Inflammatory macrophage treated with lipopolysaccharide for 1 hour (primary cell): ENCODE results near the gene DEGS2.
A peak's percentile ranks its signal among the peaks of the same experiment; 100 is the strongest.

Experiments
- DNase-seq, 2 donors: peaks; one replicate each; pipeline ENCODE4 v3.0.0-alpha.2; 2020 to 2022

DEGS2 gene

GRCh38 chr14:100147691-100148464 lies 11.6 kb downstream of the DEGS2 start:
- DNase-seq, result no peak

DNA sequence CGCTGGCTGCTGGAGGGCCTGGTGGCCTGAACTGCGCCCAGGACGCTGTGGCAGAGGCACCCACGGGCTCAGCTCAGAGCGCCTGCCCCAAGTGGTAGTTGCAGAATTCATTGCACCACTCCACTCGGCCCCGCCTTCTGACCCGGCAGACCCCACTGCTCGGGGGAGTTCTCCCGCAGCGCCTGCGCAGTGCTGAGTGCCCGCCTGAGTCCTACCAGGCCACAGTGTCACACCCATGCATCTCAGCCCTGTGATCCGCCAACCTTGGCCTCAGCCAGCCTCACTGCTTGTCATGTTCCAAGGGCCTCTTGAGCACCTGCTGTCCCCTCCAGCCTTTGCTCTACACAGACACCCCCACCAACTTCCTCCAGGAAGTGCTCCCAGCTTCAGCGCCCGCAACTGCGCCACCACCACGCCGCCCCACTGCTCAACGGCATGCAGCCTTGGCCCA lies 12.2 kb downstream of the DEGS2 start:
- peak; percentile 6 to 29 for DNase-seq

DNA sequence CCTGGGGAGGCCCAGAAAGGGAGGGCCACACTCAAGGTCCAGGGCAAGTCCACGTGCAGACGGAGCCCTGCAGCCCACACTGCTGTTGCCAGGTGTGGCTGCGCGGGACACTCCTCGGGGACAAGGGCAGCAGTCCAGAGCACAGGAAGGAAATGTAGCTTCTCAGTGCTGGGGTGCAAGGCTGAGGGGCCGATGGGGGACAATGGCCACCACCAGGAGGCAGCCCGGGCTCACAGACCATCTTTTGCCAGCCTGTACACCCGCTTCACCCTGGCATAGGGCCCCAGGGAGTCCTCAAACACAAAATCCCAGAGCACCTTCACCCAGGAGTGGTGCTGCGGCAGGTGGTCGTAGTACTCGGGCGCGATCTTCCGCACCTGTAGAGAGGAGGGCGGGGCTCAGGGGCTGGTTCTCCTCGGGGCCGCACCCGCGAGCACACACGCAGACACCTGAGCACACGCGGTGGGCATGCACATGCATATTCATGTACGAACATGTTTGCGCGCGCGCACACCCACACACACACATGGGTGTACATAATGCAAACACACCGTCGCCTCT lies 12.8 kb downstream of the DEGS2 start:
- no peak for DNase-seq

DNA sequence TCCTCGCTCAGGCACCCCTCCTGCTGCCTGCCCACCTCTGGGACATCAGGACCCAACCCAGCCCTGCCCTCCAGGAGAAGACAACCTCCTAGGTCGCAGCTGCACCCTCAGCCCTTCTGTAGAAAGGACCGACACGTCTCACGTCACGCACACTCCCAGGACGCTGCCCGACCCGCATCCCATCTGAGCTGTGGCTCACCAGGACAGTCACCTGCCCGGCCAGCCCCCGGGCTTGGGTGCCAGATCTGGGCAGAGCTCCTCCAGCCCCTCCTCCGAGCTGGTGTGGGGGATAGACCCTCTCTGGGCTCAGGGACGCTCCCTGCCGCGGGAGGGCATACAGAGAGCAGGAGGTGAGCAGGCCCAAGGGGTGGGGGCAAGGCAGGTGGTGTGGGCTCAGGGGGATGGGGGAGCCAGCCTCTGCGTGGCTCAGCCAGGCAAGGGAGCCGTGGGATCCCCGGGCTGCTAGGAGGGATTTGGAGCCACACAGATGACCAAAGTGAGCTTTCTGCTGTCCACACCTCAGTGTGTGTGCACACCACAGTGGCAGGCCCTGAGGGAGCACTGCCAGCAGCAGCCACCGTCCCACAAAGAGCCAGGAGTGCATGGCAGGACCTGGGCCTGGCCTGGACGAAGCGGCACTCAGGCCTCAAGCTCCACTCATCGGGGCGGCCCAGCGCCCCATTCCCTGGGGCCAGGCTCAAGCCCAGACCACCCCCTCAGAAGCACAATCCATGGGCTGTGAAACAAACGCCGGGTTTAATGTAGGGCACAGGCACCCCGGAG lies 13.6 kb downstream of the DEGS2 start:
- DNase-seq, result no peak

DNA sequence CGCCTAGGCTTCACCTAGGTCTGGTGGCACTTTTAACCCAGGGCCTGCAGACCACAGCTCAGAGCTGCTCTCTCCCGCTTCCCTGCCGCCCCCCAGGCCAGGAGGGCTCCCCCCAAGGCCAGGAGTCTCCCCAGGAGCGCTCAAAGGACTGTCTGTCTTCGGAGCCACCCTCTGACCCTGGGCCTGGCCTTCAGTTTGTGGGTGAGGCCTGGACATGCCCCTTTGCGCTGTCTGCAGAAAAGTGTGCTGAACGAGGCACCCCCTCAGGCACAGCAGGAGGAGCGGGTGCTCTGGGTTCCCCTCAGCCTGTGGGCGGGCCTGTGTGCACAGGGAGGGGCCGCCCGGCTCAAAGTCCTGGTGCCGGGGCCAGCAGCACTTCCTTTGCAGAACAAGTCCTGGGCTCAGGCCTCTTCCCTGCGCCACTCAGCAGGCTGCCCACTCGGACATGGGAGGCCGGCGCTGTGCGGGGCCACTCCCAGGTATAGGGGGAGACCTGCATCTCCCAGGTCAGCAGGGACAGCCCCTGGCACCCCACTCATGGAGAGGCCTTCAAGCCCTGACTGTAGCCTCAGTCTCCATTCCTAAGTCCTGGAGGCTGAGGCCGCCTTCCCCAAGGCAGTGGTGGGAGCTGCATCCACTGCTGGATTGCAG lies 14.3 kb downstream of the DEGS2 start:
- no peak for DNase-seq

GRCh38 chr14:100144645-100144995 lies 14.8 kb downstream of the DEGS2 start:
- DNase-seq, result no peak

GRCh38 chr14:100143934-100144333 lies 15.5 kb downstream of the DEGS2 start:
- no peak for DNase-seq

DNA sequence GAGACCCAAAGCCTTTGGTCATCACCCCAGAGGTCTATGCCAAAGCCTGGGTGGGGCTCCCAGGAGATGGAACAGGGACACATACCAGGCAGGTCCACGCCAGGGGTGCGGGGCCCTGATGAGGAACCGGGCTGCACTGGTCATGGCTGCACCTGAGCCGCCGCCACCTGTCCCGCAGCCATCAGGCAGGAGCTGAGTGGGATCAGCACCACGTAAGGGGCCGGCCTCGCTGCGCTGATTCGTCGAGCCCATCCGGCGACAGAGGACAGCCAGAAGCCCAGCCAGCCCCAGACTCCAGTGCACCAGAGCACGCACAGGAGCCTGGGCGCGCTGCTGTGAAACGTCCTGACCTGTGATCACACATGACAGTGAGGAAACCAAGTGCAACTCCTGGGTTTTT lies 15.9 kb downstream of the DEGS2 start:
- DNase-seq, result no peak

- DNase-seq, result no peak
Measured at GRCh38 chr14:100142073-100143040, 17.1 kb downstream of the DEGS2 start.

DNA sequence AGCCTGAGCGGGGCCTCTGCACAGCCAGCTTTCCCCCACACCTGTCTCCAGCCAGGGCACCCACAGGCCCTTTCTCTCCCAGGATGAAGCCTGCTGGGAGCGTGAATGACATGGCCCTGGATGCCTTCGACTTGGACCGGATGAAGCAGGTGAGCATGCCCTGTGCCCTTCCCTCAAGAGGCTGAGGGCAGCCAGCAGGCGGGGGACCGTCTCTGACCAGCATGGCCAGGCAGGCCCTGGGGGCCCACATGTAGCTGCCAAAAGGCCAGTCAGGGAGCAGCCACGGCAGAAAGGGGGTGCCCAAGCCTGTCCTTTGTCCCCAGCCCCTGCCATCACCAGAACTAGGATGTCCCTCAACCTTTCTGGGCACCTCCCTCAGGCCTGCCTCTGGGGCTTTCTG lies 18.3 kb downstream of the DEGS2 start:
- no peak for DNase-seq

- no peak for DNase-seq
Measured at GRCh38 chr14:100140452-100141078, 18.9 kb downstream of the DEGS2 start.

- DNase-seq, result no peak
Measured at GRCh38 chr14:100138955-100139354, 20.5 kb downstream of the DEGS2 start.

DNA sequence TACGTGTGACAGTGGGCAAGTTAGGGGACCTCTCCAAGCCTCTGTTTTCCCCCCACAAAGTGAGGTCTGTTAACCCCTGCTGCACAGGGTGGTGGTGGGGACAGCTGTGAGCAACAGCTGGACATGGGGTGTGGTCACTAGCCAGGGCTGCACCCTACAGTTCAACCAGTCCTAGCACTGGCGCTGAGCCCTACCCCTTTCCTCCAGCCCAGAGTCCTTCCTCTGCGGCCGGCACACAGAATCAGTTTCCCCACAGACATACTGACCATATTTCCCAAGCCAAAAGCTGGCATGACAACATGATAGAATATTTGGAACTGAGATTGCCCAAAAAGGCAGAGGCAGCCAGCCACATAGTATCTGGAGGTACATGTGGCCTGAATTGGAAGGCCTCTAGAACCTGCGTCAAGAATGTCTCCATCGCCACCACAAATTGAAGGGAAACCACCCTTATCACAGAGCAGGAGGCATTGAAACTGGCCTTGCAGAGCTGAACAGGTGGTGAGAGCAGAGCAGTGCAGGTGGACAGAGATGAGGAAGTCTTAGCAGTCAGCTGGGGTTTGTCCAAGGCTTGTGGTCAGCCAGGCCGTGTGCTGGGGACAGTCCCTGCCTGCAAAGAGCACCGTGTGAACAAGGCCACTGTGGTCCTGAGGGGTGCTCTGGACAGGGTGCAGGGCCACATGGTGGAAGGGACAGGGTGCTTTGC lies 21.2 kb downstream of the DEGS2 start:
- DNase-seq, result no peak

DNA sequence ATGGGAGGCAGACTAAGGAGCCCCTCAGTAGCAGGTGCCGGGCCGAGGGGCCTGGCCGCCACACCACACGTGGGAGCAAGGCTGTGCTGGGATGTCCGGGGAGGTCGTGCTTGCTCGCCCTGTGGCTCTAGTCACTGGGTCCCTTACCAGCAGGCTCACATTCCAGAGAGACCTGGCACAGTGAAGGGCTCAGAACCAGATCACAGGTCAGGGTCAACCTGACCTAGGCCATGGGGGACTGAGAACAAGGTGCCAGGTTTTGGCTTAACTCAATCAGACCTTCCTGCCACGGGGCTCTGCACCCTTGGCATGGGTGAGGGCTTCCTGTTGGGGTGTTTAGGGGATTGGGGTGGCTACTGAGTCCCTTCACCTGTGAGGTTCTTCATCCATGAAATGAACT lies 22.3 kb downstream of the DEGS2 start:
- no peak for DNase-seq

DNA sequence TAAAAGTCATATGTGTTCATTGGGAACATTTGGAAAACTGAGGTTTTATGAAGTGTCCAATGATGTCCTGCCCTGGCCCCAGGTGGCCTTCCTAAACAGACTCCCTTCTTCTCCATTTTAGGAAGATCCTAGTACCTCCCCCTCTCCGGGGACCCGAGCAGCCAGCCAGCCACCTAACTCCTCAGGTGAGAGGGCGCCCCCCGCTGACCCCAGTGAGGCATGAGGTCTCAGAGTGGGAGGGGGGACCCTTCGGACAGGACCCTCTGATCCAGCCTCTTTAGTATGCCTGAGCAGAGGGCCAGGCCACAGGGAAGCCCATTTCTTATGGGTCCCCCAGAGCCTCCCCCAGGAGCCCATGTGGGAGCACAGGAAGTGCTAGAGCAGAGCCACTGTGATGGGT lies 23.7 kb downstream of the DEGS2 start:
- DNase-seq, result no peak

- no peak for DNase-seq
Measured at GRCh38 chr14:100135073-100135472, 24.4 kb downstream of the DEGS2 start.

GRCh38 chr14:100134586-100134985 lies 24.9 kb downstream of the DEGS2 start:
- no peak for DNase-seq

DNA sequence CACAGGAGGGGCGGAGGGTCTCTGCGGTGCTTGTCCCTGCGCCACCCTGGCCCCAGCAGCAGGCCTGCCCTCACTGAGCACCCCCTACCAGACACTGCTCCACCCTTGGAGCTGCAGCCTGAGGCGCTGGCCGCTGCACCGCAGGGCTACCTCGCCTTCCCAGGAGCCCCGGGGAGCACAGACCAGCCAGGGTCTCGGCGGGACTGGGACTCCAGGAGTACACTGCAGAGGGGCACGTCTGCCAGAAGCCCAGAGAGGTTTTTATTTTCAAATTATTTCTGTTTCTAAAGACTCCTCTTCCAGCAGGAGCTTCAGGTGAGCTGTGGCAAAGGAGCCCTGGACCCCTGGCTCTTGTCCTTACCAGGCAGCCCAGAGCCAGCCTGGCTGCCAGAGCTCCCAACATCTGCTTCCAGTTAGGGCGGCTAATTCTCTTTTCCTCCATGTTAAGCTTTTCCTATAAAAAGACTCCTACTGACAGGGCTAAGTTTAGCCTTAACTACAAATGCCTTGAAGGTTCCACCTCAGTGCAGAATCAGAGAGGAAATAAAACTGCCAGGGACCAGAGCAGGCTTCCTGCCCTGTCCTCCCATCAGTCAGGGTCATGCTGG lies 26.4 kb downstream of the DEGS2 start:
- DNase-seq, result no peak

- no peak for DNase-seq
Measured at GRCh38 chr14:100132161-100132902, 27.1 kb downstream of the DEGS2 start.

GRCh38 chr14:100131181-100131580 lies 28.3 kb downstream of the DEGS2 start:
- no peak for DNase-seq
